Lung (tissue), 12 donors: ENCODE data around the gene CCDC3. TPM values are rescaled to one million over a fixed set of nuclear protein-coding genes. Genes with fewer than 3 reads are reported as not detected.
A peak's percentile ranks its signal among the peaks of the same experiment; 100 is the strongest.

Source experiments
- ATAC-seq: fragments of 200-7000 bp; cut with Tn5 transposase; one replicate; pipeline ENCODE4 v1.9.1; 2020; ENCODE audit warnings: moderate number of reproducible peaks; ENCODE audit not compliant: insufficient read depth, low FRiP score
- DNase-seq, 3 donors: peaks; one replicate each; pipeline ENCODE4 v3.0.0-alpha.2; 2013 to 2017
- H3K27ac ChIP-seq, 2 donors: one replicate each; pipeline ENCODE4 v1.5.1; 2013; ENCODE audit warnings: mild to moderate bottlenecking in 2 of 2, moderate library complexity in 2 of 2, control low read depth in 1 of 2, inconsistent platforms in 1 of 2, low read depth in 1 of 2, low read length in 1 of 2
- H3K27me3 ChIP-seq, 3 donors: one replicate each; pipeline ENCODE4 v1.5.1; 2013; ENCODE audit warnings: low read length in 2 of 3; ENCODE audit not compliant: control insufficient read depth in 3 of 3, insufficient read depth in 3 of 3
- H3K36me3 ChIP-seq, 4 donors: one replicate each; pipeline ENCODE4 v1.5.1; 2013; ENCODE audit warnings: low read length in 4 of 4, mild to moderate bottlenecking in 1 of 4, moderate library complexity in 1 of 4; ENCODE audit not compliant: control insufficient read depth in 4 of 4, insufficient read depth in 4 of 4
- H3K4me1 ChIP-seq, 5 donors: one replicate each; pipeline ENCODE4 v1.5.1; 2013; ENCODE audit warnings: low read length in 5 of 5, mild to moderate bottlenecking in 2 of 5, moderate library complexity in 1 of 5; ENCODE audit not compliant: control insufficient read depth in 5 of 5, insufficient read depth in 5 of 5
- H3K4me3 ChIP-seq: one replicate; pipeline ENCODE4 v1.5.1; 2013; ENCODE audit warnings: mild to moderate bottlenecking, control low read depth, moderate library complexity
- H3K9ac ChIP-seq, 2 donors: one replicate each; pipeline ENCODE4 v1.5.1; 2013; ENCODE audit warnings: low read length in 2 of 2, control low read depth in 1 of 2; ENCODE audit not compliant: insufficient read depth in 1 of 2
- H3K9me3 ChIP-seq, 4 donors: one replicate each; pipeline ENCODE4 v1.5.1; 2013; ENCODE audit warnings: low read length in 3 of 4, mild to moderate bottlenecking in 1 of 4, moderate library complexity in 1 of 4; ENCODE audit not compliant: control insufficient read depth in 4 of 4, insufficient read depth in 3 of 4
- CTCF ChIP-seq: IDR thresholded peaks from 2 replicates; pipeline ENCODE4 v1.5.1; 2012; ENCODE audit warnings: mild to moderate bottlenecking; ENCODE audit errors: control extremely low read depth, extremely low read depth
- WGBS, 2 donors: extraction: QIAGEN DNeasy Blood & Tissue Kit; methylation state at CpG; one replicate each; pipeline ENCODE4 v1.1.7; 2013; 5-methylcytosine and 5-hydroxymethylcytosine counted together
- polyA plus RNA-seq, 2 donors: library from polyadenylated mRNA; stranded (reverse); fragments of 200-250 nt; gene quantifications; one replicate each; pipeline ENCODE4 v1.2.1, GENCODE V29; 2013
- total RNA-seq, 2 donors: library from RNA; depleted of rRNA in 1 of 2; stranded (reverse); fragments of >200 nt in 1 of 2; gene quantifications; one replicate each; pipeline ENCODE4 v1.2.1, GENCODE V29; 2014 to 2021
- donor health status: control.
- donor health status: control.
- donor health status: Bipolar disorder and iron deficiency.
- donor health status: healthy.
- donor health status: DM: yes; HTN: yes; CAD: no.

Gene CCDC3
- total and polyA plus RNA-seq, 4 donors: 4.1 to 21.5 (median 11.0) TPM

DNA sequence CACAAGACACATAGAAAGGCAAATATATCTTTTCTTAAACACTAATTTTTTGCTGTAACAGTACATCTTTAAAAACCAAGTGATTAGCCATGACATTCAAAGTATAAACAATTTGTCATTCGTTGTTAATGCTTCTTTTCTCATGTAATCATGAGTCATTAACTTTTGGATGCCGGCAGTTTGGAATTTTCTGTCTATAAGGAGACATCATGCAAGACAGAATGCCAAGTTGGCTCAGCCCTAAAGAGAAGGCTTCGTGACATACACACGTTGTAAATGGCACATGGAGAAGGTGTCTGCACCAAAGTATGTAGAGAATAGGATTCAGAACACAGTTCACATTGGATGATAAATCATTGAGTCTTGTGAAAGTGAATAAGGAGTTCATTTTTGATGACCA is 35.9 kb downstream of the CCDC3 start:
- H3K27me3 ChIP-seq: peaks cover 0 to 7% (median 0%) of the 10 kb centered on the region in 3 donors
- H3K27ac ChIP-seq: no peak overlapping the region
- H3K9ac ChIP-seq: no peak overlapping the region
- no peaks in the 10 kb centered on the region for H3K36me3 ChIP-seq
- peaks cover 0 to 28% (median 11%) of the 10 kb centered on the region in 5 donors for H3K4me1 ChIP-seq
- peaks cover 0 to 7% (median 2%) of the 10 kb centered on the region in 4 donors for H3K9me3 ChIP-seq
- peak in 1 of 3 donors; percentile 6 for DNase-seq
- WGBS, 2 donors: 48% methylated on average over 4 of the region's 4 CpGs
- no peak for ATAC-seq
- TF ChIP-seq CTCF: no peak
- no peak overlapping the region for H3K4me3 ChIP-seq

DNA sequence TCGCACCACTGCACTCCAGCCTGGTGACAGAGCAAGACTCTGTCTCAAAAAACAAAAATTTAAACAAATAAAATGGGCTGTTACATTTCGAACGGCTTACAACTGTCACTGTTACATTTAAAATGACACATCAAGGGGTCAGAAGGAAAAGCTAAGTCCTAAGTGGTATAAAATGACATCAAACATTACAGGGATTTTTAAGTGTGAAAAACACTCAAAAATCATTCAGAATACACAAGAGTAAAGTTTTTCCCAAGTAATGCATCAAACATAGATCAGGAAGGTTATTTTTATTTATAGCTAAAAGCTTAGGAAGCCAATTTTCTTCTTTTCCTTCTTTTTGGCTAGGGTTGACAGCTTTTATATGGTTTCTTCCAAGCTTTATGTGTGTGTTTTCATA is 39.0 kb downstream of the CCDC3 start:
- peaks cover 0 to 41% (median 15%) of the 10 kb centered on the region in 5 donors for H3K4me1 ChIP-seq
- H3K9me3 ChIP-seq: peaks cover 0 to 7% (median 3%) of the 10 kb centered on the region in 4 donors
- TF ChIP-seq CTCF: no peak
- DNase-seq (peak in 2 of 3 donors; percentile 68 to 70), ATAC-seq (no peak)
- H3K9ac ChIP-seq: no peak overlapping the region
- 77 to 81% methylated on average over 3 of the region's 3 CpGs for WGBS, 2 donors
- H3K27ac ChIP-seq: no peak overlapping the region
- peaks cover 0 to 7% (median 0%) of the 10 kb centered on the region in 3 donors for H3K27me3 ChIP-seq
- no peak overlapping the region for H3K4me3 ChIP-seq
- no peaks in the 10 kb centered on the region for H3K36me3 ChIP-seq

DNA sequence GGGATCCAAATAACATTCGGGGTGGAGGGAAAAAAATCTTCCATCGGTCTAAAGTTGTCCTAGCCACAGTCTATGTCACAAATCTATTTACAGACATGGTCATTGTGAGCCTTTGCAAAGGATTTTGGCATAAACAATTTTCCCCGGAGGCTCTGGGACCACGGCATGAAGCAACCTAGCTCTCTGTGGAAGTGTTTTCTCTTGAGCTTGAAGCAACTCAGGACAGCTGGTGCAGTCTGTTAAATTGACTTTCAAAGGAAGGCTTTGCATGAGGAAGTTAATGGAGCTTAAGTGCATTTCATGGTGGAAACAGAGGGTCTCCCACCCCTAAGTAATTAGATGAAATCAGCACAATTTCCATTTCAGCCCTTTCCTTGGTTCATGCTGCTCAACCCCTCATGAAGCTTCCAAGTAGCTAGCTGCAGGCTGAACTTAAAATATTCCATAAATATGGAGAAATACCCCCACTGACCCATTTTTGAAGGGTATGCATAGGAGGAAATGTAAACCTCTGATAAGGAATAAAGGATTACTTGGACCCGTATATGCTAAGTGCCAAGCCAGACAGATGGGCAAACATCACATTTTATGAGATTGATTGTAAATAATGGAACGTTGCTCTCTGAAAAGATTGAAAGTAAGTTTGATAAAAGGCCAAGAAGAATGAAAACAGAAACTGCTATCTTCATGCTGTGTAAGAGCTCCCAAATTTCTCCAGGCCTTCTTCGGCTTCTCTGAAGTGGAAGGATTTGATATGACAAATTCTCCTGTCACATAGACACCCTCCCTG is 39.9 kb downstream of the CCDC3 start:
- Histone ChIP-seq H3K9ac (no peak overlapping the region), H3K27me3 (peaks cover 0 to 7% (median 0%) of the 10 kb centered on the region in 3 donors), H3K4me3 (no peak overlapping the region), H3K4me1 (peaks cover 0 to 41% (median 15%) of the 10 kb centered on the region in 5 donors), H3K9me3 (peaks cover 0 to 7% (median 3%) of the 10 kb centered on the region in 4 donors), H3K36me3 (no peaks in the 10 kb centered on the region), H3K27ac (no peak overlapping the region)
- DNase-seq: peak; percentile 42 to 79 (median 75)
- ATAC-seq: no peak
- no peak for TF ChIP-seq CTCF
- 55 to 64% methylated on average over 7 of the region's 7 CpGs for WGBS, 2 donors
